Mesenteric fat pad (tissue), 1 donor: ENCODE results near the gene CMKLR1. TPM values are rescaled to one million over a fixed set of nuclear protein-coding genes. Genes with fewer than 3 reads are reported as not detected.

ENCODE experiments used
- DNase-seq: peaks from one replicate; pipeline ENCODE4 v3.0.0-alpha.2; 2020; ENCODE audit warnings: low spot score
- total RNA-seq: library from RNA; stranded (reverse); fragmentation: NEBNext Ultra II Directional; extraction: Animal tissue kit (Norgen Biotek cat#: 25700); gene quantifications from one replicate; pipeline ENCODE4 v1.2.1, GENCODE V29; 2021
- donor health status: DM: yes; HTN: yes; CAD: no.

Gene CMKLR1
- total RNA-seq, 1 donor from 2014 or later, result 26.0 TPM

- DNase-seq, result no peak
Measured at GRCh38 chr12:108363165-108363564, 24.1 kb upstream of the CMKLR1 start.

GRCh38 chr12:108361606-108362005 is 22.5 kb upstream of the CMKLR1 start:
- no peak for DNase-seq

- no peak for DNase-seq
Measured at GRCh38 chr12:108360487-108360886, 21.4 kb upstream of the CMKLR1 start.

- no peak for DNase-seq
Measured at GRCh38 chr12:108360057-108360456, 20.9 kb upstream of the CMKLR1 start.

- no peak for DNase-seq
Measured at GRCh38 chr12:108358580-108358965, 19.5 kb upstream of the CMKLR1 start.

- DNase-seq, result no peak
Measured at GRCh38 chr12:108357834-108358579, 18.9 kb upstream of the CMKLR1 start.

GRCh38 chr12:108356835-108357806 is 18.0 kb upstream of the CMKLR1 start:
- DNase-seq, result no peak

- no peak for DNase-seq
Measured at GRCh38 chr12:108355069-108355468, 16.0 kb upstream of the CMKLR1 start.

- DNase-seq, result no peak
Measured at GRCh38 chr12:108352591-108352990, 13.5 kb upstream of the CMKLR1 start.

GRCh38 chr12:108350511-108350910 is 11.4 kb upstream of the CMKLR1 start:
- DNase-seq, result no peak

- no peak for DNase-seq
Measured at GRCh38 chr12:108349278-108349688, 10.2 kb upstream of the CMKLR1 start.

GRCh38 chr12:108348842-108349241 is 9.7 kb upstream of the CMKLR1 start:
- DNase-seq, result no peak

- DNase-seq, result no peak
Measured at GRCh38 chr12:108346727-108347710, 7.9 kb upstream of the CMKLR1 start.

GRCh38 chr12:108345716-108346633 is 6.9 kb upstream of the CMKLR1 start:
- DNase-seq, result no peak

- DNase-seq, result no peak
Measured at GRCh38 chr12:108342985-108343384, 3.9 kb upstream of the CMKLR1 start.

- DNase-seq, result no peak
Measured at GRCh38 chr12:108341854-108342847, 3.0 kb upstream of the CMKLR1 start.

- DNase-seq, result no peak
Measured at GRCh38 chr12:108341356-108341755, 2.2 kb upstream of the CMKLR1 start.

GRCh38 chr12:108340037-108340436 is 926 bp upstream of the CMKLR1 start:
- DNase-seq, result no peak
